Fibroblast of villous mesenchyme (primary cell): ENCODE data around the gene PRR7. TPM values are rescaled to one million over a fixed set of nuclear protein-coding genes. Genes with fewer than 3 reads are reported as not detected.

Experiments
- total RNA-seq: library from RNA; depleted of rRNA; stranded (reverse); fragments of >200 nt; gene quantifications from 2 replicates; pipeline ENCODE4 v1.2.3, GENCODE V29; 2012

The PRR7 gene
- total RNA-seq, 1 donor, result 4.7 TPM

Other genes starting within 250 kb of the PRR7 start
- gene RAB24, start 143.1 kb upstream of the PRR7 start, total RNA-seq, result 14.2 and 18.0 TPM in 2 replicates
- gene PRELID1, start 143.0 kb upstream of the PRR7 start, total RNA-seq, result 122 TPM in 2 replicates
- gene MXD3, start 134.9 kb upstream of the PRR7 start, total RNA-seq, result 7.7 and 9.1 TPM in 2 replicates
- 284 and 355 TPM in 2 replicates for gene LMAN2, start 95.1 kb upstream of the PRR7 start, total RNA-seq
- gene RGS14, start 88.9 kb upstream of the PRR7 start, total RNA-seq, result 3.5 TPM in 2 replicates
- gene SLC34A1, start 62.4 kb upstream of the PRR7 start, total RNA-seq, result not detected in 2 replicates
- not detected in 2 replicates for gene PFN3, start 46.2 kb upstream of the PRR7 start, total RNA-seq
- gene F12, start 37.2 kb upstream of the PRR7 start, total RNA-seq, result 0.43 and 0.64 TPM in 2 replicates
- 24.2 and 26.4 TPM in 2 replicates for gene GRK6, start 20.1 kb upstream of the PRR7 start, total RNA-seq
- 201 and 214 TPM in 2 replicates for gene DBN1, start 26.8 kb downstream of the PRR7 start, total RNA-seq
- 283 and 383 TPM in 2 replicates for gene PDLIM7, start 50.8 kb downstream of the PRR7 start, total RNA-seq
- gene DOK3, start 63.0 kb downstream of the PRR7 start, total RNA-seq, result 2.6 TPM in 2 replicates
- gene DDX41, start 70.1 kb downstream of the PRR7 start, total RNA-seq, result 56.0 and 56.1 TPM in 2 replicates
- 26.3 and 29.6 TPM in 2 replicates for gene FAM193B, start 107.7 kb downstream of the PRR7 start, total RNA-seq
- gene TMED9, start 145.4 kb downstream of the PRR7 start, total RNA-seq, result 113 and 130 TPM in 2 replicates
- 30.3 and 30.7 TPM in 2 replicates for gene B4GALT7, start 153.3 kb downstream of the PRR7 start, total RNA-seq